DOHH2 (cell line): ENCODE results near the gene PCDHA6.
"Not testable (repeated sequence)": the region's sequence is repeated elsewhere in the genome, so short reads cannot be mapped to it uniquely, and the experiment has no call there.

ENCODE experiments used
- H3F3A ChIP-seq: fragments of 200-600 bp; sonication (generic), shearing (Covaris generic); 2 replicates; pipeline ENCODE4 v1.6.0; 2016; ENCODE audit warnings: antibody characterized with exemption, mild to moderate bottlenecking; ENCODE audit not compliant: control insufficient read depth, insufficient read depth
- H3K27ac ChIP-seq: fragments of 200-600 bp; sonication (generic); 2 replicates; pipeline ENCODE4 v1.5.1; 2014; ENCODE audit warnings: low read depth, mild to moderate bottlenecking, low read length, moderate library complexity
- H3K27me3 ChIP-seq: fragments of 200-600 bp; sonication (generic); 2 replicates; pipeline ENCODE4 v1.6.1; 2014; ENCODE audit warnings: mild to moderate bottlenecking, low read length, mixed read lengths; ENCODE audit not compliant: control insufficient read depth
- H3K36me3 ChIP-seq: fragments of 200-600 bp; sonication (generic); 2 replicates; pipeline ENCODE4 v1.6.1; 2014; ENCODE audit warnings: mild to moderate bottlenecking, low read length, moderate library complexity, mixed read lengths; ENCODE audit not compliant: control insufficient read depth
- H3K4me1 ChIP-seq: fragments of 200-600 bp; sonication (generic); 2 replicates; pipeline ENCODE4 v1.6.1; 2014; ENCODE audit warnings: mild to moderate bottlenecking, low read length, mixed read lengths; ENCODE audit not compliant: control insufficient read depth
- H3K4me2 ChIP-seq: fragments of 200-600 bp; sonication (generic); 2 replicates; pipeline ENCODE4 v1.6.0; 2014; ENCODE audit warnings: mild to moderate bottlenecking, low read length, moderate library complexity
- H3K4me3 ChIP-seq: fragments of 200-600 bp; sonication (generic); 2 replicates; pipeline ENCODE4 v1.5.1; 2014; ENCODE audit warnings: mild to moderate bottlenecking, low read length, mixed read lengths
- H3K79me2 ChIP-seq: fragments of 200-600 bp; sonication (generic); 2 replicates; pipeline ENCODE4 v1.6.1; 2014; ENCODE audit warnings: mild to moderate bottlenecking, low read length, mixed read lengths; ENCODE audit not compliant: control insufficient read depth
- H3K9me2 ChIP-seq: fragments of 200-600 bp; sonication (generic); replicated peaks from 2 replicates; pipeline ENCODE4 v1.6.1; 2014; ENCODE audit warnings: mild to moderate bottlenecking, low read length, mixed read lengths; ENCODE audit not compliant: control insufficient read depth
- H3K9me3 ChIP-seq: fragments of 200-600 bp; sonication (generic); 2 replicates; pipeline ENCODE4 v1.6.1; 2014; ENCODE audit warnings: antibody characterized with exemption, low read length, mixed read lengths; ENCODE audit not compliant: control insufficient read depth, insufficient read depth
- H4K20me1 ChIP-seq: fragments of 200-600 bp; sonication (generic); 2 replicates; pipeline ENCODE4 v1.6.0; 2014; ENCODE audit warnings: low read depth, mild to moderate bottlenecking, antibody characterized with exemption, low read length, moderate library complexity; ENCODE audit not compliant: control insufficient read depth, insufficient read depth
- EZH2phosphoT487 ChIP-seq: fragments of 200-600 bp; sonication (generic); IDR thresholded peaks from 2 replicates; pipeline ENCODE4 v1.6.1; 2017; ENCODE audit warnings: borderline replicate concordance, mild to moderate bottlenecking, antibody characterized with exemption, low read length, moderate library complexity, mixed read lengths
- TF ChIP-seq, protein P1 (sequence below): fragments of 200-600 bp; sonication (generic); IDR thresholded peaks from one replicate; pipeline ENCODE4 v1.5.1; 2014; ENCODE audit warnings: antibody characterized with exemption, mild to moderate bottlenecking, low read depth, low read length; ENCODE audit not compliant: poor library complexity, severe bottlenecking

Gene PCDHA6

DNA sequence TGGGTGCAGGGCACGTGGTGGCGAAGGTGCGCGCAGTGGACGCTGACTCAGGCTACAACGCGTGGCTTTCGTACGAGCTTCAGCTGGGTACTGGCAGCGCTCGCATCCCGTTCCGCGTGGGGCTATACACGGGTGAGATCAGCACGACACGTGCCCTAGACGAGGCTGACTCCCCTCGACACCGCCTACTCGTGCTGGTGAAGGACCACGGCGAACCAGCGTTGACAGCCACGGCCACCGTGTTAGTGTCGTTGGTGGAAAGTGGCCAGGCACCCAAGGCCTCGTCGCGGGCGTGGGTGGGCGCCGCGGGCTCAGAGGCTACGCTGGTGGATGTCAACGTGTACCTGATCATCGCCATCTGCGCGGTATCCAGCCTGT, 31.1 kb upstream of the PCDHA6 start:
- H3K79me2 ChIP-seq, result no peaks in the 10 kb centered on the region
- H3K36me3 ChIP-seq, result no peaks in the 10 kb centered on the region
- TF ChIP-seq, protein P1, sequence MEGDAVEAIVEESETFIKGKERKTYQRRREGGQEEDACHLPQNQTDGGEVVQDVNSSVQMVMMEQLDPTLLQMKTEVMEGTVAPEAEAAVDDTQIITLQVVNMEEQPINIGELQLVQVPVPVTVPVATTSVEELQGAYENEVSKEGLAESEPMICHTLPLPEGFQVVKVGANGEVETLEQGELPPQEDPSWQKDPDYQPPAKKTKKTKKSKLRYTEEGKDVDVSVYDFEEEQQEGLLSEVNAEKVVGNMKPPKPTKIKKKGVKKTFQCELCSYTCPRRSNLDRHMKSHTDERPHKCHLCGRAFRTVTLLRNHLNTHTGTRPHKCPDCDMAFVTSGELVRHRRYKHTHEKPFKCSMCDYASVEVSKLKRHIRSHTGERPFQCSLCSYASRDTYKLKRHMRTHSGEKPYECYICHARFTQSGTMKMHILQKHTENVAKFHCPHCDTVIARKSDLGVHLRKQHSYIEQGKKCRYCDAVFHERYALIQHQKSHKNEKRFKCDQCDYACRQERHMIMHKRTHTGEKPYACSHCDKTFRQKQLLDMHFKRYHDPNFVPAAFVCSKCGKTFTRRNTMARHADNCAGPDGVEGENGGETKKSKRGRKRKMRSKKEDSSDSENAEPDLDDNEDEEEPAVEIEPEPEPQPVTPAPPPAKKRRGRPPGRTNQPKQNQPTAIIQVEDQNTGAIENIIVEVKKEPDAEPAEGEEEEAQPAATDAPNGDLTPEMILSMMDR, result no peak
- TF ChIP-seq EZH2phosphoT487, result no peak
- no peak overlapping the region for H3K4me2 ChIP-seq
- no peaks in the 10 kb centered on the region for H3K9me2 ChIP-seq
- no peaks in the 10 kb centered on the region for H3K27me3 ChIP-seq
- no peak overlapping the region for H3K27ac ChIP-seq
- no peaks in the 10 kb centered on the region; the same call in 1 of the 2 replicates for H3K9me3 ChIP-seq
- H4K20me1 ChIP-seq, result no peaks in the 10 kb centered on the region
- no peaks in the 10 kb centered on the region for H3K4me1 ChIP-seq
- no peaks in the 10 kb centered on the region for H3F3A ChIP-seq
- no peak overlapping the region for H3K4me3 ChIP-seq

DNA sequence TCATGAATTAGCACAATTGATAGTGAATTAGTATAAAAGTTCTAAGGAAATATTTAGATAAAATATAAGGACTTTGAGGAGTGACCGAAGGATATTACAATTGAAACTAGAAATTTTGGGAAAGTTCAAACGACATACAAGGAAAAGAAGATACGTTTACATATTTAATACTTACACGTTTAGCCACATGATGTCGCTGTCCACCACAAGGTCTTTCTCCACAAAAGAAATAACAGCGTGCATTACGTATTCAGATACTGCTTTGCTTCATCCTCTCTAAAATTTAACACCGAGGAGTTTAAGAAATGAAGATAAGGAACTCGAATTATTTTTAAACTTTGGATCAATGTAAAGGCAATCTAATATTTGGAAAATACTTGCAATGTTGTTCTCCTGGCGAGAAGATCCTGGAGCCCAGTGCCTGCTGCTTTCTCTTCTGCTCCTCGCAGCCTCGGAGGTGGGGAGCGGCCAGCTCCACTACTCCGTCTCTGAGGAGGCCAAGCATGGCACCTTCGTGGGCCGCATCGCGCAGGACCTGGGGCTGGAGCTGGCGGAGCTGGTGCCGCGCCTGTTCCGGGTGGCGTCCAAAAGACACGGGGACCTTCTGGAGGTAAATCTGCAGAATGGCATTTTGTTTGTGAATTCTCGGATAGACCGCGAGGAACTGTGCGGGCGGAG, 26.8 kb upstream of the PCDHA6 start, which contains the start of gene PCDHA3:
Gene PCDHA3, plus strand, starts transcription at position 242 of the 678 bp plus-strand sequence.
- no peaks in the 10 kb centered on the region for H3K27me3 ChIP-seq
- H3F3A ChIP-seq, result no peaks in the 10 kb centered on the region
- H3K27ac ChIP-seq, result no peak within 1 kb of the TSS
- no peak for TF ChIP-seq EZH2phosphoT487
- TF ChIP-seq, protein P1, result no peak
- H3K9me2 ChIP-seq, result no peaks in the 10 kb centered on the region
- H4K20me1 ChIP-seq, result no peaks in the 10 kb centered on the region
- no peaks in the 10 kb centered on the region for H3K4me1 ChIP-seq
- H3K9me3 ChIP-seq, result no peaks in the 10 kb centered on the region; the same call in 1 of the 2 replicates
- no peak within 1 kb of the TSS for H3K4me3 ChIP-seq
- no peaks in the 10 kb centered on the region for H3K36me3 ChIP-seq
- no peaks in the 10 kb centered on the region for H3K79me2 ChIP-seq
- H3K4me2 ChIP-seq, result no peak within 1 kb of the TSS

DNA sequence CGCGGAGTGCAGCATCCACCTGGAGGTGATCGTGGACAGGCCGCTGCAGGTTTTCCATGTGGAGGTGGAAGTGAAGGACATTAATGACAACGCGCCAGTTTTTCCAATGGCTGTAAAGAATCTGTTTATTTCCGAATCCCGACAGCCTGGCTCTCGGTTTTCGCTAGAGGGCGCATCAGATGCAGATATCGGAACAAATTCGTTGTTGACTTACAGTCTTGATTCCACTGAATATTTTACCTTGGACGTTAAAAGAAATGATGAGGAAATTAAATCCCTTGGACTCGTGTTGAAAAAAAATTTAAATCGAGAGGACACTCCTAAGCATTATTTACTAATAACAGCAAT, 26.3 kb upstream of the PCDHA6 start:
- H3K27ac ChIP-seq, result no peak overlapping the region
- H3K79me2 ChIP-seq, result no peaks in the 10 kb centered on the region
- TF ChIP-seq EZH2phosphoT487, result no peak
- TF ChIP-seq, protein P1, result no peak
- no peaks in the 10 kb centered on the region for H3K36me3 ChIP-seq
- no peak overlapping the region for H3K4me2 ChIP-seq
- no peaks in the 10 kb centered on the region for H3K27me3 ChIP-seq
- H3K9me2 ChIP-seq, result no peaks in the 10 kb centered on the region
- H3F3A ChIP-seq, result no peaks in the 10 kb centered on the region
- no peaks in the 10 kb centered on the region for H3K4me1 ChIP-seq
- no peaks in the 10 kb centered on the region for H4K20me1 ChIP-seq
- no peaks in the 10 kb centered on the region; the same call in 1 of the 2 replicates for H3K9me3 ChIP-seq
- no peak overlapping the region for H3K4me3 ChIP-seq

DNA sequence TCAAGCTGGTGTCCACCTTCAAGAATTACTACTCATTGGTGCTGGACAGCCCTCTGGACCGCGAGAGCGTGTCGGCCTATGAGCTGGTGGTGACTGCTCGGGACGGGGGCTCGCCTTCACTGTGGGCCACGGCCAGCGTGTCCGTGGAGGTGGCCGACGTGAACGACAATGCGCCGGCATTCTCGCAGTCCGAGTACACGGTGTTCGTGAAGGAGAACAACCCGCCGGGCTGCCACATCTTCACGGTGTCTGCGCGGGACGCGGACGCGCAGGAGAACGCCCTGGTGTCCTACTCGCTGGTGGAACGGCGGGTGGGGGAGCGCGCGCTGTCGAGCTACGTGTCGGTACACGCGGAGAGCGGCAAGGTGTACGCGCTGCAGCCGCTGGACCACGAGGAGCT, 25.4 kb upstream of the PCDHA6 start:
- H3K36me3 ChIP-seq, H3K27me3 ChIP-seq, H3K79me2 ChIP-seq, H3F3A ChIP-seq, H3K9me3 ChIP-seq, H4K20me1 ChIP-seq, H3K4me2 ChIP-seq, H3K27ac ChIP-seq, H3K4me1 ChIP-seq, H3K9me2 ChIP-seq, H3K4me3 ChIP-seq: not testable (repeated sequence)
